HTR-8/SVneo (cell line): ENCODE measurements around the gene ZNF318.
"Not testable (repeated sequence)": the region's sequence is repeated elsewhere in the genome, so short reads cannot be mapped to it uniquely, and the experiment has no call there.

Source experiments
- DNase-seq: peaks from one replicate; pipeline ENCODE4 v3.0.0; 2011; ENCODE audit warnings: low spot score, mixed read lengths; ENCODE audit not compliant: insufficient read length
- FAIRE-seq: peaks from 2 replicates; lab custom pipeline; 2011; peaks lifted over from hg19 to GRCh38; lab: Jason Lieb, UNC

Gene ZNF318

DNA sequence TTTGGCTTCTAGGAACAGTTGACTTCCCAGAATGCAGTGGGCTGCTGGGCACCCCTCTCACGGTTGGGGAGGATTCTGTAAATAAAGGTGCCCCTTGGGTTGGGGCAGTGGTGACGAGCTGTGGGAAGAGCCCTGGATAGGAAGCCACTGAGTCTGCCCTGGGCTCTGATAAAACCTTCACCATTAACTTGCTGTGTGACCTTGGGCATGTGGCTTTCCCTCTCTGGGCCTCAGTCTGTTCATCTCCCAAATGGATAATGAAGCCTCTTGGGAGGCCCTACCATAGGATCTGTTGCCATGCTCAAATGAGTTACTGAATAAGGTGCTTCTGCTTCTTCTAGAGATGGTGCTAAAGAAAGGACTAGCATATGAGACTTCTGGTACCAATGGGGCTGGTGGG lies 64.6 kb downstream of the ZNF318 start:
- no peak for FAIRE-seq
- DNase-seq = no peak

DNA sequence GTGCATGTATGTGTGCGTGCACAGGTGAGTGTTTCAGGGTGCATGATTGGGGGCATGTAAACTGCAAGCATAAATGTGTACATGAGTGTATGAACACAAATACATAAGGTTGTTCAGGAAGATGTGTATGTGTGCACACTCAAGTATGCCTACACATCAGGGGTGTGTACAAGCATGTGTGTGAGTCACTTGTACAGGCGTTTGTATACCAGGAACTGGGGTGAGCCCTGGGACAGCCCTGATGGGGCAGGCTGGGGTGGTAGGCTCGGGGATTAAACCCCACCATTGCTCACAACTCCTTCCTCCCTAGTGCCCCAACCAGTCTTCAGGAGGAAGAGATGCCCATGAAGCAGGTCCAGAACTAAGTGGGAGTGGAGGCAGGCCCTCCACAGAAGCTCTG lies 65.1 kb downstream of the ZNF318 start:
- peak; percentile 57 for FAIRE-seq
- no peak for DNase-seq

DNA sequence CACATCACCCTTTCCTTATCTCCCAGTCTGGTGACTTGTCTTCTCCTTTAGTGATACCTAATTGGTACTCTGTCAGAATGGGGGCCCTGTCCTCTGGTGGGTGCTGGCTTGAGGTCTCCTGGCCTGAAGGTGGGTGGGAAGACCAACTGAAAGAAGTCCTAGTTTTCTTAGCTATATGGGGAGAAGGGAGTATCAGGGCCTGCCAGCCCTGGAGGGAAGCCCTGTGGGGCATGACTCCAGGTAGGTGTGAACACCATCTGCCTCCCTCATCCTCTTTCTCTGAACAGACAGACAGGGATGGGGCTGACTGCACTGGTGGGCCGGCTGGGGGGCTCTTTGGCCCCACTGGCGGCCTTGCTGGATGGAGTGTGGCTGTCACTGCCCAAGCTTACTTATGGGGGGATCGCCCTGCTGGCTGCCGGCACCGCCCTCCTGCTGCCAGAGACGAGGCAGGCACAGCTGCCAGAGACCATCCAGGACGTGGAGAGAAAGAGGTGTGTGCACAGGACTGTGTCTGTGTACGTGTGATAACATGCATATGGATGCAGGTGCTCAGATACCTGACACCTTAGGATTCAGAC lies 65.6 kb downstream of the ZNF318 start:
- peak; percentile 20 for FAIRE-seq
- no peak for DNase-seq

DNA sequence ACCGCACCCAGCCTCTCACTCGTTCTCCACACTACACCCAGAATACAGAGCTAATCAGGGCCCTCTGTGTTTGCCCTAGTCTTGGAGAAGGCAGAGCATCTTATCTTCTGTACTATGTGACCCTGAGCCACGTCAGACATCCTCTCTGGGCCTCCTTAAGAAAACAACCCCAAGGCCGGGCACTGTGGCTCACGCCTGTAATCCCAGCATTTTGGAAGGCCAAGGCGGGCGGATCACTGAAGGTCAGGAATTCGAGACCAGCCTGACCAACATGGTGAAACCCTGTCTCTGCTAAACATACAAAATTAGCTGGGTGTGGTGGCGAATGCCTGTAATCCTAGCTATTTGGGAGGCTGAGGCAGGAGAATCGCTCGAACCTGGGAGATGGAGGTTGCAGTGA lies 66.4 kb downstream of the ZNF318 start:
- not testable (repeated sequence) for FAIRE-seq

DNA sequence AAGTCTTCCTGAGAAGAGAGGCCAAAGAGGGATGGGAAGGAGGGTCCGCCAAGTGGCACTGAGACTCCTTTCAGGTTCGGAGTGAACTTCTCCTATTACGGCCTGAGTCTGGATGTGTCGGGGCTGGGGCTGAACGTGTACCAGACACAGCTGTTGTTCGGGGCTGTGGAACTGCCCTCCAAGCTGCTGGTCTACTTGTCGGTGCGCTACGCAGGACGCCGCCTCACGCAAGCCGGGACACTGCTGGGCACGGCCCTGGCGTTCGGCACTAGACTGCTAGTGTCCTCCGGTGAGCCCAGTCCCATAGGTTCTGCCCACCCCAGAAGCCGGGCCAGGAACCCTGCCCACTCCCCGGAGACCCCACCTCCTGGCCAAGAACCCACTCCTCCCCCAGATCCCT lies 67.3 kb downstream of the ZNF318 start:
- FAIRE-seq (no peak), DNase-seq (no peak)

More for the DNA sequence above, 66.4 kb downstream of the ZNF318 start:
- not testable (repeated sequence) for DNase-seq

DNA sequence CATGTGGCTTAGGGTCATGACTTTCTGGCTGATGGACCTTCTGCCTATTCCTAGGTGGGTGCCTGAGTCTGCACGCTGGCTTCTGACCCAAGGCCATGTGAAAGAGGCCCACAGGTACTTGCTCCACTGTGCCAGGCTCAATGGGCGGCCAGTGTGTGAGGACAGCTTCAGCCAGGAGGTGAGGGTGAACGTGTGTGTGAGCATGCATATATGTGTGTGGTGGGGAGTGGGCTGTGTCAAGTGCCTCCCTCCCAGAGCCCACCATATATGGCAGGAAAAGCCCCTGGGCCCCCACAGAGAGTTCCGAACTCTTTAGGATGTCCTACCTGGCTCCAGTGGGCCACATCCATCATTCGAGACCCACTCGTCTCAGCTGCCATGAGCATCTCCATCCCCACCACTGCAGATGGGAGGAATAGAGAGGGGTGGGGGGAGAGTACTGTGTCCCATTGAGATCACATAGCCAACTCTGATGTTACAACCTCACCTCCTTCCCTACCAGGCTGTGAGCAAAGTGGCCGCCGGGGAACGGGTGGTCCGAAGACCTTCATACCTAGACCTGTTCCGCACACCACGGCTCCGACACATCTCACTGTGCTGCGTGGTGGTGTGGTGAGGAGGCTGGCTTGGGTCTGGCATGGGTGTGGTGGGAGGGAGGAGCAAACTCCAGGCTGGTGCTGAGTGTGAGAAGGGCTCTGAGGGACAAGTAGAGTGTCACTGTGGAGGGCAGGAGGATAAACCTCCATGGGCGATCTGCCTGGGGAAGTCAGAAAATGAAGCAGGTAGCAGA lies 68.2 kb downstream of the ZNF318 start:
- DNase-seq = no peak
- peak; percentile 46 for FAIRE-seq

DNA sequence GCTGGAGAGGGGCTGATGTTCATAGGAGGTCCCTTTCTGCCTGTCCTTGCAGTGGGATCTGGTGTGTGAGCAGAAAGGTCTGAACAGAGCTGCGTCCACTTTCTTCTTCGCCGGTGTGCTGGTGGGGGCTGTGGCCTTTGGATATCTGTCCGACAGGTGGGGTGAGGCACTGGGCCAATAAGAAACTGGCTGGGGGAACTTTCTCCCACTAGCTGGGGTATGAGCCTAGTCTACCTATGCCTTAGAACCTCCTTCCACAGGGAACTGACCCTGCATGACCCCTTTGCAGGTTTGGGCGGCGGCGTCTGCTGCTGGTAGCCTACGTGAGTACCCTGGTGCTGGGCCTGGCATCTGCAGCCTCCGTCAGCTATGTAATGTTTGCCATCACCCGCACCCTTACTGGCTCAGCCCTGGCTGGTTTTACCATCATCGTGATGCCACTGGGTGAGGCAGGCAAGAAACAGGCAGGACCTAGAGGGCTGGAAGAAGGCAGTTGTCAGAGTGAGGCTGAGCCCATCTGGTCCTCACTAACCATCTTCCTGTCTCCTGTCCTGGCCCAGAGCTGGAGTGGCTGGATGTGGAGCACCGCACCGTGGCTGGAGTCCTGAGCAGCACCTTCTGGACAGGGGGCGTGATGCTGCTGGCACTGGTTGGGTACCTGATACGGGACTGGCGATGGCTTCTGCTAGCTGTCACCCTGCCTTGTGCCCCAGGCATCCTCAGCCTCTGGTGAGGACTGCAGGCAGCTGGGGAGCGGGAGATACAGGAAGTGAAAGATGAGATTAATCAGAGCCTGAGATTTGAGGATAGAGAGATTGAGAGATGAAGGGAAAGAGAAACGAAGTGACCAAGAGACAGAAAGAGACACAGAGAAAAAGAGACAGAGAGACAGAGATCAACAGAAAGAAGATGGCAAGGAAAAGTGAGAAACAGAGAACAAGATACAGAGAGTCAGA lies 69.8 kb downstream of the ZNF318 start:
- FAIRE-seq = no peak

DNA sequence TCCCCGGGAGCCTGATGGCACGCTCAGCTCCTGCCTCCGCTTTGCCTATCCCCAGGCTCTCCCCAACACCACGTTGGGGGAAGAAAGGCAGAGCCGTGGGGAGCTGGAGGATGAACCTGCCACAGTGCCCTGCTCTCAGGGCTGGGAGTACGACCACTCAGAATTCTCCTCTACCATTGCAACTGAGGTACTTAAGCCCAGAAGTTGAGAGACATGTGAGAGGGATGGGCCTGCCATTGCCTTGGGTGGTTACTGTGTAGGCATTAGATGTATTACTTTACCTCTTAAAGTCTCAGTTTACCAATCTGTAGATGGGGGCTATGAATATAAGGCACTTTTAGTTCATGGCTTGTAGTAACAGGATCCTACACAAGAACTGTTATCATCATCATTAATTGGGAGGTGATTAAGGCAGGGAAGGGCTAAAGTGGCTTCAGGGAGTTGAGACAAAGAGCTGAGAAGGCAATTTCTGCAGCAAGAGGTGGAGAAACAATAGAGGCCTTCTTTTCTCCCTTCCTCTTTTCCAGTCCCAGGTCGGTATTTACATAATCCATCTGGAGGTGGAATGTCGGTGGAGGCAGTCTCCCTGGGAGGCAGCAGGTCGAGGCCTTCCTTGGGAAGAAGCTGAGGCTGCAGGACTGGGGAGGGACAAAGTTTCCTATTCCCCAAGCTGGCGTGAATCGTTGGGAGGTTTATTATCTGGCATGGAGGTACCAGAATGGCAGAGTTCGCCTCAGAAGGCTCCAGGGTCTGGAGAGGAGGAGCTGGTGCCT lies 70.7 kb downstream of the ZNF318 start:
- DNase-seq (no peak), FAIRE-seq (no peak)

More for the DNA sequence above, 69.8 kb downstream of the ZNF318 start:
- no peak for DNase-seq

DNA sequence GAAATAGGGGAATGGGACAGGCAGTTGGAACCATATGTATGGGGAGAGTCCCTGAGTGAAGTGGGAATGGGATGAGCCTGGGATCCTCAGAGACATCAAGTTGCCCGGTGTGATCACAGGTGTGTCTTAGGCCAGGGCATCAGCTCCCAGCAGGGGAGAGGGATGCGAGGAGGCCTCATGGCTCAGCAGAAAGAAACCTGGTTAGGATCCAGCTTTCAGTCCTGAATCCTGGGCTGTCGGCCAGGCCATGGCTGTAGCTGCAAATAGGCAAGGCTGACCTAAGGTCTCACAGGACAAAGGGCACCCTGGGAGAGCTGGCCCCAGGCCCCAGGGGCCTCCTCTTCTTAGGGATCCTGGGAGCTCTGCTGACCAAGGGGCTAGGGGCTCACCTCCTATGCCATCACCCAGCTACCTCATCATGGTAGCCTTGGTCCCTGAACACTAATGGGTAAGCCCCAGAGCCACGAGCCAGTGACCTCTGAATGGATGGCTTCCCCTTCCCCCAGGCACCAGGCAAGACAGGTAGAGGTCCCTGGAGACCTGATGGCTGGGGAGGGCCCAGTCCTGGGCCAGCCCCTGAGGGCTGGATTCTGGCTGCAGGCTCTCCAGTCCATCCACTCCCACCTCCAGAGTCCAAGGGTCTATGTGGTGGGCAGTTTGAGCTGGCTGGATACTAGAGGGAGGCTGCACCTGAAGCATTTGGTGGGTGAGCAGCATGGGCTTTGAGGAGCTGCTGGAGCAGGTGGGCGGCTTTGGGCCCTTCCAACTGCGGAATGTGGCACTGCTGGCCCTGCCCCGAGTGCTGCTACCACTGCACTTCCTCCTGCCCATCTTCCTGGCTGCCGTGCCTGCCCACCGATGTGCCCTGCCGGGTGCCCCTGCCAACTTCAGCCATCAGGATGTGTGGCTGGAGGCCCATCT lies 71.5 kb downstream of the ZNF318 start, which contains the start of gene SLC22A7:
Gene SLC22A7, plus strand, starts transcription at position 617 of the 921 bp plus-strand sequence. Its CDS starts 99 bp downstream, at position 716.
- no peak for DNase-seq
- FAIRE-seq = no peak

DNA sequence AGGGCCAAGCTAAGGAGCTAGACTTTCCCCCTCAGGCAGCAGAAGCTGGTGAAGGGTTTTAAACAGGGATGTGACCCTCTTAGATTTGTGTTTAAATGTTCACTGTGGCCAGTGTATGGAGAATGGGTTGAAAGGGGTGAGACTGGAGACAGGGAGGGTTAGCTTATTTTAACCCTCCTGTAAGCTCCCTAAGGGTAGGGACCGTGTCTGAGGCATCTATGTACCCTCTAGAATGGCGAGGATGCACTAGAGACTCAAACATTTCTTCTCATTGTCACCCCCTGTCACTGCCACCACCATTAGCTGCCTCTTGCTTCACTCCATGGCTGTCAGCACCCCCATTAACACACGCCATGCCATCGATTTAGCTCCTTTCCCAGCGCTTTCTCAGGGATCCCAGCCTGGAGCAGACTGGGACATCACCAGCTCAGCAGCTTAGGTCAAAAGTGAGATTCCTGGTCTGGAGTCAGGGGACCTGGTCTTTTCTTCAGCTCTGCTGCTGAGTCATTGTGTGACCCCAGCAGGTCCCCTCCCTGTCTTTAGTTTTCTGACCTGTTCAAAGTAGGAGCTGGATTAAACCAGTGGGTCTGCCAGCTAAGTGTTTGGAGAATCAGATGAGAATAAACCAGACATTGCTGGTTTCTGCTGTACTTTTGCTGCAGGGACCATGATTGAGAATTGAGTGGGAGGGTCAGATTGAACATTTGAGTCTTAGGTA lies 72.5 kb downstream of the ZNF318 start:
- FAIRE-seq (no peak), DNase-seq (no peak)

DNA sequence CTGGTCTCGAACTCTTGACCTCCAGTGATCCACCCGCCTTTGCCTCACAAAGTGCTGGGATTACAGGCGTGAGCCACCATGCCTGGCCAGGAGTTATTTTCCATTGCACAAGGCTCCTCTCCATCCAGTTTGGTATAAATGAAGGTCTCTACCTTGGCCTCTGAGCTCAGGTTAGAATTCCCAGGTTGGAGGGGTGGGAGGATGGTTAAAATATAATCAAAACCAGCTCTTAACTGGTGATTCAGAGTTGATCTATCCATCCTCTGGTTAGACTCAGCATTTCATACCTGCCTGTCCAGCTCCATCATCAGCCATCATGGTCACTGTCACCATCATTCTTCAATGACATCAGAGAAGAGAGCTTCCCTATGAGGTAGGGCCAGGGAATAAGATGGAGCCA lies 74.0 kb downstream of the ZNF318 start:
- DNase-seq (no peak), FAIRE-seq (no peak)

DNA sequence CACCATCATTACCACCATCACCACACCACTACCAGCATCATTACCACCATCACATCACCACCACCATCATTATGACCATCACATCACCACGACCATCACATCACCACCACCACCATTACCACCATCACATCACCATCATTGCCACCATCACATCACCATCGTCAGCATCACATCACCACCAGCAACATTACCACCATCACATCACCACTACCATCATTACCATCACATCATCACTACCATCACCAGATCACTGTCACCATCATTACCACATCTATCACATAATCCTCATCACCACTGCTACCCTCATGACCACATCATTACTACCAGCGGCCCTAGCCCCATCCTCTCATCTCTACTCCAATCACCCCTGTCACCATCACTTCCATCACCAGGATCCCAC lies 74.9 kb downstream of the ZNF318 start:
- DNase-seq (no peak), FAIRE-seq (no peak)

DNA sequence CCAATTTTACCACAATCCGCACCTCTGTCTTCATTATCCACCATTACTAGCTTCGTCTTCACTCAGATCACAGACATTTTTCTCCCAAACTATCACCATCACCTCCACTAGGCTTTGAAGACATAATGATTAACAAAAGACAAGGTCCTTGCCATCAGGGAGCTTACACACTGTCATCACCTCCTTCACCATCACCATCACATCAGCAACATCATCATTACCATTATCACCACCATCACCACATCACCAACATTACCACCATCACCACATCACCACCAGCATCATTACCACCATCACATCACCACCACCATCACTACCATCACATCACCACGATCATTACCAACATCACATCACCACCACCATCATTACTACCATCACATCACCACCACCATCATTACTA lies 75.7 kb downstream of the ZNF318 start:
- FAIRE-seq (no peak), DNase-seq (no peak)

DNA sequence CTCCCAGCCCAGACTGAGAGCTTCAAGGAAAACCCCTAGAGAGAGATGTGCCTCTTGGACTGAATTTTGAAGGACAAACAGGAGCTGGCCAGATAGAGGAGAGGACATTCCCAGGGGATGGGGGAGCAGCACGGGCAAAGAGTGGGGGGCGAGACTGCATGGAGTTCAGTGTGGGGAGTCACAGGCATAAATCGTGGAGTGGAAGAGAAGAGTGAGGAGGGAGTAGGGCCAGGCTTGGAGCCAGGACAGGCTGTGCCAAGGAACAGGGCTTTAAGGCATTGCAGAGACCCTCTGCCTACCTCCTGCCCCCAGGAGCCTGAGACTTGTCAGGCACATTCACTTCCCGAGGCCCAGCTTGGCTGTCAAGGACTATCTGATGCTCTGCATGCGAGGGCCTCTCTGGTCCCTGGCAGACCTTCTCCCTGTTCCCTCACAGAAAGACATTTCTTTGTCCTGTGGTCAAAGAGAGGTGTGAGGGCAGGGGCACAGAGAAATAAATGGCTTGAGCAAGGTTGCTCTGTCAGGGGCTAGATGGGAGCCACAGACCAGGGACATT lies 76.6 kb downstream of the ZNF318 start:
- no peak for DNase-seq

DNA sequence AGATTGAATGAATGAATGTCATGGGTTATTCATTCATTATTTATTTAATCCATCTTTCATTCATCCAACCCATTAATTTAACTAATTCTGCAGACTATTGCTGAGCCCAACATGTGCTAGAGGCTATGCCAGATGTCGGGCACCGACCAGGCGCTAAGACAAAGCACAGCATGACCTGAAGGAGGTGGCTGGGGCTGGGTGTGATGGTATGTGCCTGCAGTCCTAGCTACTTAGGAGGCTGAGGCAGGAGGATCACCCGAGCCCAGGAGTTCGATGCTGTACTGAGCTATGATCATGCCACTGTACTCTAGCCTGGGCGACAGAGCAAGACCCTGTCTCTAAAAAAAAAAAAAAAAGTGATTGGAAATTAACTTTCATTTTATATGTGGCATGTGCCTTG lies 77.1 kb downstream of the ZNF318 start:
- DNase-seq (no peak), FAIRE-seq (no peak)

More for the DNA sequence above, 76.6 kb downstream of the ZNF318 start:
- no peak for FAIRE-seq

DNA sequence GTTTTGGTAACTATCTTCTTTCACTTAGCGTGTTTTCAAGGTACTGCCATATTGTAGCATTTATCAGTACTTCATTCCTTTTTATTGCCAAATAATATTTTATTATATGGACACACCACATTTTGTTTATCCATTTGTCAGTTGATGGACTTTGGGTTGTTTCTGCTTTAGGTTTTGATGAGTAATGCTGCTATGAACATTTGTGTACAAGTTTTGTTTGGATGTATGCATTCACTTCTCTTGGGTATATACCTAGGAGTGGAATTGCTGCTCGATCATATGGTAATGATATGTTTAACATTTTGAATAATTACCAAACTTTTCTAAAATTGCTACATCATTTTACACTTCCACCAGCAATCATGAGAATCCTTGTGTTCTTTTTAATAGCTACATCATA lies 77.7 kb downstream of the ZNF318 start:
- DNase-seq = no peak
- no peak for FAIRE-seq

DNA sequence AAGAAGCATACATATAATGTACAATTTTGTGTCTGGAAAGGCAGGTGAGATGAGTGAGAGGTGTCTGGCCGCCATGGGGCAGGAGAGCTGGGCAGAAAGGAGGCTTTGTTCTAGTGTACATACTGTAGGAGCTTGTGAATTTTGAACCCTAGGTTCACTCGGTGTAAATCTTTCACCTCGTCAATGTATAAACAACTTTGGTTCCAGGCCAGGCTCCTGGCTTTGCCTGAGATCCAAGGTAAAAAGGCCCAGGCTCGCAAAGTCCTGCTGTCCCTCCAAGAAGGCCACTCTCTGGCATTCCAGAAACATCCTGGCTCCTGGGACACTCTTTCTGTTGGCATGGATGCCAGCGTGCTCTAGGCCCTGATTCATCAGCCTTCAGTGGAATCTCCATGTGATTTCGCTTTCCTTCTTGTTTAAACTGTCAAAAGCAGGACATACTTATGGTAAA lies 78.5 kb downstream of the ZNF318 start:
- FAIRE-seq = no peak
- no peak for DNase-seq
